Small intestine (tissue), 7 donors: ENCODE measurements around the gene IFNGR2. TPM values are rescaled to one million over a fixed set of nuclear protein-coding genes. Genes with fewer than 3 reads are reported as not detected.
"Not testable (repeated sequence)": the region's sequence is repeated elsewhere in the genome, so short reads cannot be mapped to it uniquely, and the experiment has no call there.

Experiments
- DNase-seq, 2 donors: peaks; one replicate each; pipeline versions ENCODE4 v3.0.0 to v3.0.0-alpha.2; 2013
- FAIRE-seq: peaks from 2 replicates; lab custom pipeline; 2012; peaks lifted over from hg19 to GRCh38; lab: Jason Lieb, UNC
- H3K27ac ChIP-seq, 3 donors: one replicate each; pipeline ENCODE4 v1.5.1; 2013; ENCODE audit warnings: low read length in 2 of 3, mild to moderate bottlenecking in 2 of 3, control low read depth in 1 of 3, inconsistent platforms in 1 of 3, low read depth in 1 of 3, moderate library complexity in 1 of 3
- H3K27me3 ChIP-seq, 3 donors: one replicate each; pipeline ENCODE4 v1.6.1; 2013; ENCODE audit warnings: low read length in 3 of 3, inconsistent platforms in 1 of 3; ENCODE audit not compliant: control insufficient read depth in 3 of 3, insufficient read depth in 3 of 3
- H3K36me3 ChIP-seq, 3 donors: one replicate each; pipeline ENCODE4 v1.6.1; 2013; ENCODE audit warnings: low read length in 3 of 3, inconsistent platforms in 1 of 3, low read depth in 1 of 3, mild to moderate bottlenecking in 1 of 3, moderate library complexity in 1 of 3; ENCODE audit not compliant: control insufficient read depth in 3 of 3, insufficient read depth in 2 of 3
- H3K4me1 ChIP-seq, 3 donors: one replicate each; pipeline ENCODE4 v1.6.1; 2013; ENCODE audit warnings: low read length in 2 of 3, inconsistent platforms in 1 of 3, low read depth in 1 of 3, mild to moderate bottlenecking in 1 of 3, moderate library complexity in 1 of 3; ENCODE audit not compliant: control insufficient read depth in 3 of 3, insufficient read depth in 2 of 3
- H3K4me3 ChIP-seq, 3 donors: one replicate each; pipeline ENCODE4 v1.5.1; 2013; ENCODE audit warnings: low read length in 3 of 3, control low read depth in 1 of 3, inconsistent platforms in 1 of 3, low read depth in 1 of 3, mild to moderate bottlenecking in 1 of 3, moderate library complexity in 1 of 3
- H3K9me3 ChIP-seq, 2 donors: one replicate each; pipeline ENCODE4 v1.6.1; 2013; ENCODE audit warnings: low read depth in 1 of 2, low read length in 1 of 2; ENCODE audit not compliant: control insufficient read depth in 2 of 2, insufficient read depth in 1 of 2
- WGBS, 3 donors: extraction: QIAGEN DNeasy Blood & Tissue Kit; methylation state at CpG; one replicate each; pipeline ENCODE4 v1.1.7; 2013; 5-methylcytosine and 5-hydroxymethylcytosine counted together
- polyA plus RNA-seq, 4 donors: library from polyadenylated mRNA; stranded (reverse) in 3 of 4; unstranded in 1 of 4; fragments of 200-250 nt in 3 of 4; fragments of 120-200 nt in 1 of 4; gene quantifications; one replicate each; pipeline versions ENCODE4 v1.2.1 to v1.2.3, GENCODE V29; 2013
- donor health status: healthy with polysubstance abuse.
- donor health status: control.
- donor health status: control.
- donor health status: Bipolar disorder and iron deficiency.
- donor health status: healthy.

IFNGR2 gene
- polyA plus RNA-seq, 4 donors: 42.8 to 121 (median 68.8) TPM

DNA sequence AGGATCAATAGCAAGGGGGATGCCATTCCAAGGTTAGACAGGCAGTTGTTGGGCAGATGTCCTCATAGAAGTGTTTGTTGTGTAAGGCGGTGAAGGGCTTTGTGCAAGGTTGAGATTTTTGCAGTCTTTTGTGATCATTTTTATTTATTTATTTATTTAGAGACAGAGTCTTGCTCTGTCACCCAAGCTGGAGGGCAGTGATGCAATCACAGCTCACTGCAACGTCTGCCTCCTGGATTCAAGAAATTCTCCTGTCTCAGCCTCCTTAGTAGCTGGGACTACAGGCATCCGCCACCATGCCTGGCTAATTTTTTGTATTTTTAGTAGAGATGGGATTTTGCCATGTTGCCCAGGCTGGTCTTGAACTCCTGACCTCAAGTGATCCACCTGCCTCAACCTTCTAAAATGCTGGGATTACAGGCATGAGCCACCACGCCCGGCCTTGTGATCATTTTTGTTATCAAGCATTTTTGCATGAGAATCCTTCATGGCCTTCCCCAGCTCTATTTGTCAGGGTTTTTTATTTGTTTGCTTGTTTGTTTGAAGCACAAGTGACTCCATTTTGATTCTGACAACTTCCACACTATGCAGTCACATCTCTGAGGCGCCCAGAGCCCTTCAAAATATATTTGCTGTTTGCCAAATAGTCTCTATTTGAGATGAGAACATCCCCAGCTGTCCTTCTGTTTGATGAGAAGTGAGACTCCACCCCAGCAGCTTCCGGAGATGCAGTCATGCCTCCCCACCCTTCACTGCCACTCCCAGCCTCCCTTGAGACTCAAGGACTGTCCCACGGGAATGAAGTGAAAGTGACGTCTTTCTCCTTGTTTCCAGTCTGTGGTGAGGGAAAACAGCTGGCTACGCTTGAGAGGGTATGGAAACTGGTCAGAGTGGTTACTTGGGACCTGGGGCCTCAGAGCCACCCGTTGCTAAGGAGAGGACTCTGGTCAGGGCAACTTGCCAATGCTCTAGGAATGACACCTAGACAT lies 38.6 kb downstream of the IFNGR2 start:
- peaks cover 0 to 3% (median 0%) of the 10 kb centered on the region in 3 donors for H3K4me1 ChIP-seq
- peak overlapping the region in 2 of 3 donors; percentile 37 to 83 for H3K27ac ChIP-seq
- no peak overlapping the region for H3K4me3 ChIP-seq
- no peak for FAIRE-seq
- DNase-seq: peak; percentile 65 to 67
- WGBS, 3 donors: 58 to 62% (median 61%) methylated on average over 11 of the region's 11 CpGs
- H3K27me3 ChIP-seq: no peaks in the 10 kb centered on the region
- H3K36me3 ChIP-seq: peaks cover 0 to 43% (median 5%) of the 10 kb centered on the region in 3 donors
- H3K9me3 ChIP-seq: no peaks in the 10 kb centered on the region

- peak overlapping the region in 1 of 3 donors; percentile 27 for H3K27ac ChIP-seq
- no peak for FAIRE-seq
- WGBS, 3 donors: 82 to 89% (median 88%) methylated on average over 5 of the region's 5 CpGs
Observed at GRCh38 chr21:33443194-33443593, 40.0 kb downstream of the IFNGR2 start.

GRCh38 chr21:33444499-33444898 lies 41.3 kb downstream of the IFNGR2 start:
- Histone ChIP-seq H3K4me1 (peaks cover 0 to 3% (median 0%) of the 10 kb centered on the region in 3 donors), H3K4me3 (no peak overlapping the region), H3K27me3 (no peaks in the 10 kb centered on the region), H3K36me3 (peaks cover 2 to 32% (median 2%) of the 10 kb centered on the region in 3 donors), H3K9me3 (no peaks in the 10 kb centered on the region), H3K27ac (peak overlapping the region in 1 of 3 donors; percentile 16)
- FAIRE-seq (no peak), DNase-seq (no peak)
- WGBS, 3 donors: 53 to 71% (median 65%) methylated on average over 2 of the region's 2 CpGs

More at GRCh38 chr21:33443194-33443593, 40.0 kb downstream of the IFNGR2 start:
- peaks cover 0 to 37% (median 2%) of the 10 kb centered on the region in 3 donors for H3K36me3 ChIP-seq
- no peak overlapping the region for H3K4me3 ChIP-seq
- DNase-seq: no peak
- H3K27me3 ChIP-seq: no peaks in the 10 kb centered on the region
- H3K9me3 ChIP-seq: no peaks in the 10 kb centered on the region
- peaks cover 0 to 3% (median 0%) of the 10 kb centered on the region in 3 donors for H3K4me1 ChIP-seq

DNA sequence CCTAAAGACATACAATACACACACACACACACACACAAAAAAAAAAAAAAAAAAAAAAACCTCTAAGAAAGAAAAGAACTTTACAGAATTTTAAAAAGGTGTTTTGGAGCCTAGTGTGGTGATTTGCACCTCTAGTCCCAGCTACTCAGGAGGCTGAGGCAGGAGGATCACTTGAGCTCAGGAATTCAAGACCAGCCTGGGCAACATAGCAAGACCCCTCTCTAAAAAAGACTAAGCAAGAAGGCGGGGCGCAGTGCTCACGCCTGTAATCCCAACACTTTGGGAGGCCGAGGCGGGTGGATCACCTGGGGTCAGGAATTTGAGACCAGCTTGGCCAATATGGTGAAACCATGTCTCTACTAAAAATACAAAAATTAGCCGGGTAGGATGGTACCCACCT lies 43.4 kb downstream of the IFNGR2 start:
- not testable (repeated sequence) for H3K4me1 ChIP-seq, FAIRE-seq, H3K27me3 ChIP-seq, H3K9me3 ChIP-seq, H3K27ac ChIP-seq, DNase-seq, H3K4me3 ChIP-seq
- WGBS, 3 donors: 97 to 100% (median 97%) methylated on average over 6 of the region's 6 CpGs
- H3K36me3 ChIP-seq: peaks cover 2 to 27% (median 2%) of the 10 kb centered on the region in 3 donors

DNA sequence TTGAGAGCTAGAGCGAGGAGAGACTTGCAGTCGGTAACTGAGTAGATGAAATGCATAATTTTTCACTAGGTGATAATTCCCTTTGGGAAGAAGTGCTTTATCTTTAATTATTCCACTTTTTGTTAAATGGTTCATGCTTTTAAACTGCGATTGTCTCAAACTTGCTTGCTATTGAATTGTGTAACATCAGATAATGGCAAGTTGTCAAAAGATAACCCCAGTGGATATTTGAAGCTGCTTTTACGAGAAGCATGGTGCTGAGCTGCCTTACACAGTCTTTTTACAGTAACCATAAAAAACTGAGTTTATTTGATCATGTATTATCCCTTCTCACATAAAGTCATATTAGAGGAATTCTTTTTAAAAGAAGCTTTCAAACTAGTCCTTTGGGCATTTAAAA lies 46.4 kb downstream of the IFNGR2 start:
- DNase-seq (no peak), FAIRE-seq (no peak)
- Histone ChIP-seq H3K27ac (no peak overlapping the region), H3K27me3 (no peaks in the 10 kb centered on the region), H3K4me3 (no peak overlapping the region), H3K4me1 (peaks cover 0 to 13% (median 0%) of the 10 kb centered on the region in 3 donors), H3K36me3 (peaks cover 2 to 30% (median 2%) of the 10 kb centered on the region in 3 donors), H3K9me3 (no peaks in the 10 kb centered on the region)
- WGBS, 3 donors: 85 to 87% (median 86%) methylated on average over 4 of the region's 4 CpGs

GRCh38 chr21:33451634-33452071 lies 48.4 kb downstream of the IFNGR2 start:
- WGBS, 3 donors: 19 to 67% (median 50%) methylated on average over 1 of the region's 1 CpG
- FAIRE-seq (no peak), DNase-seq (peak; percentile 66 to 84)
- Histone ChIP-seq H3K4me3 (no peak overlapping the region), H3K9me3 (no peaks in the 10 kb centered on the region), H3K36me3 (peaks cover 2 to 31% (median 2%) of the 10 kb centered on the region in 3 donors), H3K27me3 (no peaks in the 10 kb centered on the region), H3K27ac (peak overlapping the region in 1 of 3 donors; percentile 55), H3K4me1 (peaks cover 0 to 22% (median 0%) of the 10 kb centered on the region in 3 donors)

- no peaks in the 10 kb centered on the region for H3K9me3 ChIP-seq
- no peaks in the 10 kb centered on the region for H3K27me3 ChIP-seq
- H3K36me3 ChIP-seq: peaks cover 2 to 33% (median 4%) of the 10 kb centered on the region in 3 donors
- H3K4me1 ChIP-seq: peaks cover 0 to 22% (median 0%) of the 10 kb centered on the region in 3 donors
- H3K27ac ChIP-seq: peak overlapping the region in 2 of 3 donors; percentile 28 to 55
- H3K4me3 ChIP-seq: no peak overlapping the region
- WGBS, 3 donors: 88 to 98% (median 89%) methylated on average over 3 of the region's 3 CpGs
- DNase-seq (no peak), FAIRE-seq (no peak)
Observed at GRCh38 chr21:33452362-33452761, 49.1 kb downstream of the IFNGR2 start.

DNA sequence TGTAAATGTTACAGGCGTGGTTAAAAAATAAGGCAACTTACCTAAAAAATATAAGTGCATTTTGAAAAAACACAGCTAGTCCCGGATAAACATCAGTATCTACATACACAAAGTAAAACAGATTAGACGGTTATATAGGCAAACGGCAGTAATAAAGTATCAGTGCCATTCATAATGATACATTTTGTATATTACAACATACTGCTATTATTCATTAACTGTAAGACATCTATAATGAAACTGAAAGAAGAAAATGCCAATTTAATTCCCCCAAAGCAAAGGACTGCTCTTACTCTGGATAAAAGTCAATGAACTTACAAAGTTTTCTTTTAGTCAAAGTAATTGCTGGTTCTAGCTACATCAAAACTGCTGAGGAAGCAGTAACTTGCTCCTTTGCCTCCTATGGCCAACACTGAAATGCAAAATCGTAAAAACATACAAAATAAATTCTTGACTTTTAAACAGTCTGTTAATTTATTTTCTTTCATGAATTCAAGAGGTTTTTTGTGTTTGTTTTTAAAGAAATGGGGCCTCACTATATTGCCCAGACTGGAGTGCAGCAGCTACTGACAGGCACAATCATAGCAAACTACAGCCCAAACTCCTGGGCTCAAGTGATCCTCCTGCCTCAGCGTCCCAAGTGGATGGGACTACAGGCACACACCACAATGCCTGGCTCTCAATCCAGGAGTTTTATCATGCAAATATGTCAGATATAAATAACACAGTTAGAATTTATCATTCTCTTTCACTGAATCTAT lies 52.7 kb downstream of the IFNGR2 start:
- WGBS, 3 donors: 36 to 61% (median 46%) methylated on average over 6 of the region's 6 CpGs
- FAIRE-seq: no peak
- H3K27me3 ChIP-seq: no peaks in the 10 kb centered on the region

More for the DNA sequence above, 52.7 kb downstream of the IFNGR2 start:
- no peaks in the 10 kb centered on the region for H3K9me3 ChIP-seq
- DNase-seq: peak; percentile 50 to 63
- peaks cover 0 to 22% (median 0%) of the 10 kb centered on the region in 3 donors for H3K4me1 ChIP-seq
- H3K36me3 ChIP-seq: peaks cover 0 to 25% (median 6%) of the 10 kb centered on the region in 3 donors
- H3K27ac ChIP-seq: peak overlapping the region; percentile 58 to 70 (median 70)
- no peak overlapping the region for H3K4me3 ChIP-seq
